GM19438 (cell line): ENCODE results near the gene AP2A2.
"Not testable (repeated sequence)": the region's sequence is repeated elsewhere in the genome, so short reads cannot be mapped to it uniquely, and the experiment has no call there.

Source experiments
- ATAC-seq: cut with Tn5 transposase; IDR thresholded peaks from one replicate; pipeline ENCODE4 v1.9.1; 2021; ENCODE audit warnings: low read depth; ENCODE audit not compliant: unreplicated experiment

AP2A2 gene

DNA sequence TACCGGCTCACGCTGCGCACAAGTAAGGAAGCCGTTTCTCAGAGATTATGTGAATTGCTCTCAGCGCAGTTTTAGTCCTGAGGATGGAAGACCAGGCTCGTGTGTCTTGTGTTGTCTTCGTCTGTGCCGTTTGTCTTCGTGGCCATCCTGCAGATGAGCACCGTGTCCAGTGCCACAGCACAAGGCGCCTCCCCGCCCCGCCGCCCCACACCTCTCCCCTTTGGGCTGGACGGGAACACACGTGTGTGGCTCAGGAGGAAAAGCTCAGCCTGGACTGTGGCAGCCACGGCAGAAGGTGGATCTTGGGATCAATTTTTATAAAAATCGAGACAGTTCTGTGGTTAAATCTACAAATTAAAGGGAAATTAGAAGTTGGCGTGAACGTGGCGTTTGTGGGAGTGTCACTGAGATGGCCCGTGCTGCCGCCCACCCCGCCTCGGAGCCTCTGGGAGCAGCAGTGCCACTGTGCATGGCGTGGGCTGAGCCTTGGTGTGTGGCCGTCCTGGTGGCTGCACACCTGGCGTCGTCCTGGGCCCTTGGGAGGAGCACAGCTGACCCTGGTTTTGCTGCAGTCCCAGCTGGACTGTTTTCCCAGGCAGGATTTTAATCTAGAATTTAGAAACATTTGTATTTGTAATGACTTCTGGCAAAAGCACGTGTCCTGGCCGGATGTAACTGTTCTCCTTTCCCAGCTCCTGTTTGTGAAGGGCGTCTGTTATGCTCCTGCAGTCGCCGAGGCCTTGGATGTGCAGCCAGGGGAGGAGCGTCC lies 85.1 kb downstream of the AP2A2 start:
- no peak for ATAC-seq

GRCh38 chr11:1011320-1011698 lies 85.6 kb downstream of the AP2A2 start:
- ATAC-seq: no peak

GRCh38 chr11:1012291-1012690 lies 86.6 kb downstream of the AP2A2 start:
- no peak for ATAC-seq

- no peak for ATAC-seq
Observed at GRCh38 chr11:1012740-1013630, 87.3 kb downstream of the AP2A2 start.

DNA sequence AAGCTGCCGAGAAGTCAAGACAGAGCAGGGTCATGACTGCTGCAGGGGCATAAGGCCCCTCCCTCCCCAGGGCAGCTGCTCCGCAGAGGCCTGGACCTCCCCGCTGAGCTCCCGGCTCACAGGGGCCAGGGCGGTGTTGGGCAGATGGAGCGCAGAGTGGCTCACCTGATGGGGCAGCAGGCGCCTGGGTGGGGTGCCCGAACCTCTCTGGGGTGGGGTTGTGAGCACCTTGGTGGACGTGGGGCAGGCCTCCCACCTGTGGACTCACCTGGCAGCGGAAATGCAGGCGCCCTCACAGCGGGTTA lies 87.9 kb downstream of the AP2A2 start:
- ATAC-seq: no peak

DNA sequence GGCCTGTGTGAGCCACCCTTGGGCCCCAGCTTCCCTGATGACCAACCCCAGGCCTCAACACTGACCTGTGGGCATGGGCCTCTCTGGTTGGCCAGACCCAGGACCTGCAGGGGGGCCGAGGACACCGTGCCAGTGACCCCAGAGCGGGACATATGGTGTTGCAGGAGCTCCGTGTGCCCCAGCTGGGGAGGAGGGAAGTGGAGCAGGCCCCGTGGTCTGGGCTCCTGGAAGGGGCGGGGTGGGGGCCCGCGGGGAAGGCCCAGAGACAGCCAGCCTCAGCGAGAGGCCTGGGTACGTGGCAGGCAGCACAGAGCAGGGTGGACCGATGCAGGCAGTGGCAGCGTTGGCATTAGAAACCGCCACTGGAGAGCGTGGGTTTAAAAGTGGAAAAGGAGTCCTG lies 88.6 kb downstream of the AP2A2 start:
- no peak for ATAC-seq

GRCh38 chr11:1015064-1015463 lies 89.4 kb downstream of the AP2A2 start:
- no peak for ATAC-seq

- ATAC-seq: no peak
Observed at GRCh38 chr11:1015826-1016545, 90.3 kb downstream of the AP2A2 start.

DNA sequence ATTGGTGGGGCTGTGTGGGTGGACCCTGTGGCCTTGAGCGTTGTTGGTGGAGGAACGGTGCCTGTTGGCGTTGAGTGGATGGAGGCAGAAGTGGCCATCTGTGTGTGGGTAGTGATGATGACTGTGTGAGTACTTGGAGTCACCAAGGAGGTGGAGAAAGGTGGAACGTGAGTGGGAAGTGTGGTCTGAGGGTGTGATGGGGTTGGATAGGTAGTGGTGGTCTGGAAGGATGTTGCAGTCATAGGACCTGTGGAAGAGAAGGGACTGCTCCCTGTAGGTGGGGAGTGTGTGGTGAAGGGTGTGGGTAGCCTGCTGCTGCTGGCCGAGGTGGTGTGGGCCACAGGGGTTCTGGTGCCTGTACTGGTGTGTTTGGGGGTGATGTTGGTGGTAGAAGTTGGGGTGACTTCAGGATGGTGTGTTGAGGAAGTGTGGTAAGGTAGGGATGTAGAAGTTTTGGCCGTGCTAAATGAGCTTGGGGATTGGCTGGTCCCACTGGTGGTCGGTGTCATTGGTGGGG lies 91.0 kb downstream of the AP2A2 start:
- ATAC-seq: not testable (repeated sequence)

DNA sequence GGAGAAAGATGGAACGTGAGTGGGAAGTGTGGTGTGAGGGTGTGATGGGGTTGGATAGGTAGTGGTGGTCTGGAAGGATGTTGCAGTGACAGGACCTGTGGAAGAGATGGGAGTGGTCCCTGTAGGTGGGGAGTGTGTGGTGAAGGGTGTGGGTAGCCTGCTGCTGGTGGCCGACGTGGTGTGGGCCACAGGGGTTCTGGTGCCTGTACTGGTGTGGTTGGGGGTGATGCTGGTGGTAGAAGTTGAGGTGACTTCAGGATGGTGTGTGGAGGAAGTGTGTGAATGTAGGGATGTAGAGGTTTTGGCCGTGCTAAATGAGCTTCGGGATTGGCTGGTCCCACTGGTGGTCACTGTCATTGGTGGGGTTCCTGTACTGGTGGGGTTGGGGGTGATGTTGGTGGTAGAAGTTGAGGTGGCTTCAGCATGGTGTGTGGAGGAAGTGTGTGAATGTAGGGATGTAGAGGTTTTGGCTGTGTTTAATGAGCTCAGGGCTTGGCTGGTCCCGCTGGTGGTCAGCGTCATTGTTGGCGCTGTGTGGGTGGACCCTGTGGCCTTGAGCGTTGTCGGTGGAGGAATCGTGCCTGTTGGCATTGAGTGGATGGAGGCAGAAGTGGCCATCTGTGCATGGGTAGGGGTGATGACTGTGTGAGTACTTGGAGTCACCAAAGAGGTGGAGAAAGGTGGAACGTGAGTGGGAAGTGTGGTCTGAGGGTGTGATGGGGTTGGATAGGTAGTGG lies 91.8 kb downstream of the AP2A2 start:
- ATAC-seq: no peak

DNA sequence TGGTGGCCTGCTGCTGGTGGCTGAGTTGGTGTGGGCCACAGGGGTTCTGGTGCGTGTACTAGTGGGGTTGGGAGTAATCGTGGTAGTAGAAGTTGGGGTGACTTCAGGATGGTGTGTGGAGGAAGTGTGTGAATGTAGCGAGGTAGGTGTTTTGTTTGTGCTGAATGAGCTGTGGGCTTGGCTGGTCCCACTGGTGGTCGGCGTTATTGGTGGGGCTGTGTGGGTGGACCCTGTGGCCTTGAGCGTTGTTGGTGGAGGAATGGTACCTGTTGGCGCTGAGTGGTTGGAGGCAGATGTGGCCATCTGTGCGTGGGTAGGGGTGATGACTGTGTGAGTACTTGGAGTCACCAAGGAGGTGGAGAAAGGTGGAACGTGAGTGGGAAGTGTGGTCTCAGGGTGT lies 92.4 kb downstream of the AP2A2 start:
- no peak for ATAC-seq

- no peak for ATAC-seq
Observed at GRCh38 chr11:1019321-1019910, 93.7 kb downstream of the AP2A2 start.

- ATAC-seq: no peak
Observed at GRCh38 chr11:1020211-1020905, 94.7 kb downstream of the AP2A2 start.

GRCh38 chr11:1022411-1022810 lies 96.7 kb downstream of the AP2A2 start:
- ATAC-seq: no peak

GRCh38 chr11:1022908-1023810 lies 97.5 kb downstream of the AP2A2 start:
- ATAC-seq: no peak

DNA sequence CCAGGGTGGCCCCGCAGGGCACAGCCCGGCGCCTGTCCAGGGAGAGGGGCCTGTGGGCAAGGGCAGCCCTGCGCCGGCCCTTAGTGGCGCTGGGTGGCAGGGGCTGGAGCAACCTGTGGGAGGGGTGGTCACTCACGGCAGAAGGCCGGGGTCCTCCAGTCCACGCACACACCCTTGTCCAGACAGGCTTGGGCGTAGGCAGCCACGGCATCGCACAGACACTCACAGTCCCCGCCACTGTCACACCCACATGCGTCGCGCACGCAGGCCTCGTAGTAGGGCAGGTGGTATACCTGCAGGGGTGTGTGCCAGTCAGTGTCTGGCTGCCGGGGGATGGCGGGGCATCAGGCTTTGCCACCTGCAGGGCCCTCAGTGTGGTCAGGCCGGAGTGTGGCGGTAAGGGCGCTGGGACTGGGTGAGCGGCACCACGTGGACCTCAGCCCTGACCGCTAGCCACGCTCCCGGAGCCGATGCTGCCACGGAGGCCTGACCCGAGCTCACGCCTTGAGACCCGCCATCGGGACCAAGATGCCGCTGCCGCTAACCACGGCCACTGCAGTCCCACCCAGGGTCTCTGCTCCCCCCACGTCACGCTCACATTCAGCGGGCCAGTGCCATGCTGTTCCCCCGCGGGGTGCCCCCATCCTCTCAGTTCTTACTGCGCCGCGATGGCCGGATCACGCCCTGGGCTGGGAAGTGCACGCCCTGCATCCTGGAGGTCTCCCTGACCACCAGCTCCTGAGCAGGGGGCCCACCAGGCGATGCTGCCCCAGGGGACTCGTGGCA lies 98.3 kb downstream of the AP2A2 start:
- no peak for ATAC-seq

DNA sequence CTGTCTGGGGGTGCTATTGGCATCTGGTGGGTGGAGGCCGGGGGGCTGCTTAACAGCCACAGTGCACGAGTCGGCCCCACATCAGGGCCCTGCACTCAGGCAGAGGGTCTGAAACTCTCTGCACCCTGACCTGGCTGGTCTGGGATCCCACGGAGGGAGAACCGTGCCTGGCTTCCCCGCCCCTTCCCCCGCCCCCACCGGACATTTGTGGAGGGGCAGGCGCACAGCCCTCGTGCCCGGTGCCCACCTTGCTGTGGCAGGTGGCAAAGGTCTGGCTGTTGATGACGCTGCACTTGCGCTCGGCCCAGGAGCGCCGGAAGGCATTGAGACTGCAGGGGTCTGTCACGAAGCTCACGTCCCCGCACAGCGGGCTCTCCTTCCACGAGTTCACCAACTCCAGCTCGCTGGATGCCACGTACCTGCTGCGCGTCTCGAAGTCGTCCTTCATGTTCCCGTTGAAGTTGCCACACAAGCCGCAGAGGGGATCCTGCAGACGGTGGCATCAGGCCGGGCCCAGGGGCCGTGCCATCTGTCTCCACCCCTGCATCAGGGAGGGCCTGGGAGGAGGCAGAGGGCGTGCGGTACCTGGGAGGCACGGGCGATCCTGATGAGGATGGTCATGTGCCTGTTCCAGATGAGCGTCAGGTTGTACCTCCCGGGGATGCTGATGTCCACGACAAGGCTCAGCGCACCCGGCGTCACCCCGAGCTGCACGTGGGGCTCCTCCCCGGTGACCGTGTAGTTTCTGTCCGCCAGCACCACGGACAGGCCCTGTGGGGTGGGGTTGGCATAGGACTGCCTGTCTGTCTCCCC lies 99.1 kb downstream of the AP2A2 start:
- no peak for ATAC-seq
